Sigmoid colon (tissue), 3 donors: ENCODE data around the gene F2.

ENCODE experiments used
- CTCF ChIP-seq, 4 experiments: fragments of 450-650 bp in 3 of 4; fragments of 200-600 bp in 1 of 4; IDR thresholded peaks; one replicate each; pipeline ENCODE4 v1.5.1; 2016 to 2019; ENCODE audit warnings: antibody characterized with exemption in 4 of 4, mild to moderate bottlenecking in 3 of 4, moderate library complexity in 2 of 4
- POLR2A ChIP-seq, 2 donors: fragments of 450-650 bp; IDR thresholded peaks; one replicate each; pipeline ENCODE4 v1.6.1; 2016; ENCODE audit warnings: antibody characterized with exemption in 2 of 2, mild to moderate bottlenecking in 2 of 2, moderate library complexity in 2 of 2

GRCh38 chr11:46747150-46747549 lies 28.1 kb downstream of the F2 start:
- no peak for TF ChIP-seq CTCF (IDR thresholded peaks at IDR 0.05)
- TF ChIP-seq POLR2A (IDR thresholded peaks at IDR 0.05): no peak
